HepG2 (cell line): Measurements from ENCODE around the gene MAP1LC3A. TPM values are rescaled to one million over a fixed set of nuclear protein-coding genes. Genes with fewer than 3 reads are reported as not detected.
A peak's percentile ranks its signal among the peaks of the same experiment; 100 is the strongest.

ENCODE experiments used
- ATAC-seq: fragments of 200-7000 bp; cut with Tn5 transposase; 3 replicates; pipeline ENCODE4 v1.9.1; 2020; ENCODE audit warnings: mild to moderate bottlenecking, moderate library complexity
- BruUV-seq: library from RNA; stranded (reverse); fragments of 400-500 nt; replicated peaks from 2 replicates; lab custom pipeline; 2021; lab: Mats Ljungman, UMichigan
- CTCF ChIA-PET: fragments of 300-600 bp; formaldehyde crosslinking; extraction: SDS; loops from one replicate; lab custom pipeline; 2021; ENCODE audit warnings: low total read pairs, inconsistent platforms, low intra/inter-chr PET ratio; lab: Yijun Ruan, JAX
- POLR2A ChIA-PET: fragments of 350-600 bp; sonication (Branson Sonifier 250); formaldehyde crosslinking; loops from one replicate; lab custom pipeline; 2020; ENCODE audit warnings: antibody characterized with exemption, inconsistent platforms; lab: Yijun Ruan, JAX
- DNase-seq: peaks from one replicate; pipeline ENCODE4 v3.0.0-alpha.2; 2015; ENCODE audit warnings: low spot score
- FAIRE-seq: peaks from 3 replicates; lab custom pipeline; 2011; peaks lifted over from hg19 to GRCh38; lab: Jason Lieb, UNC
- H2AFZ ChIP-seq: one replicate; pipeline ENCODE4 v1.6.1; 2011; ENCODE audit warnings: low read length, inconsistent platforms
- H3K27ac ChIP-seq: fragments of 300-600 bp; 3 replicates; pipeline ENCODE4 v1.8.0; 2011; ENCODE audit warnings: mixed run types, mild to moderate bottlenecking, mixed read lengths, low read length, inconsistent platforms; ENCODE audit not compliant: insufficient read depth; ENCODE audit errors: extremely low read length
- H3K27me3 ChIP-seq, 2 experiments: fragments of 200-600 bp in 1 of 2; 2 replicates in 1 of 2; 3 replicates in 1 of 2; pipeline versions ENCODE4 v1.6.0 to v1.8.0; 2011; ENCODE audit warnings: low read length in 2 of 2, mild to moderate bottlenecking in 2 of 2, moderate library complexity in 2 of 2, inconsistent platforms in 1 of 2; ENCODE audit not compliant: insufficient read depth in 2 of 2, control insufficient read depth in 1 of 2
- H3K36me3 ChIP-seq, 2 experiments: fragments of 200-600 bp in 1 of 2; replicated peaks in 1 of 2; 2 replicates in 1 of 2; 3 replicates in 1 of 2; pipeline versions ENCODE4 v1.5.1 to v1.8.0; 2011; ENCODE audit warnings: low read length in 2 of 2, inconsistent platforms in 1 of 2; ENCODE audit not compliant: insufficient read depth in 2 of 2, control insufficient read depth in 1 of 2
- H3K4me1 ChIP-seq: 2 replicates; pipeline ENCODE4 v1.5.1; 2012; ENCODE audit warnings: low read length, inconsistent platforms; ENCODE audit not compliant: insufficient read depth
- H3K4me2 ChIP-seq: 2 replicates; pipeline ENCODE4 v1.6.0; 2011; ENCODE audit warnings: low read depth, low read length, inconsistent platforms
- H3K4me3 ChIP-seq, 3 experiments: fragments of 200-600 bp in 1 of 3; sonication (generic), shearing (Covaris generic) in 1 of 3; replicated peaks in 1 of 3; 2 replicates each; pipeline ENCODE4 v1.5.1; 2011 to 2016; ENCODE audit warnings: low read length in 3 of 3, inconsistent platforms in 2 of 3, low read depth in 2 of 3, mild to moderate bottlenecking in 2 of 3, control low read depth in 1 of 3, mixed read lengths in 1 of 3; ENCODE audit not compliant: insufficient read depth in 1 of 3
- H3K79me2 ChIP-seq: one replicate; pipeline ENCODE4 v1.6.1; 2011; ENCODE audit warnings: low read length, inconsistent platforms; ENCODE audit not compliant: insufficient read depth
- H3K9ac ChIP-seq: 2 replicates; pipeline ENCODE4 v1.6.0; 2011; ENCODE audit warnings: mild to moderate bottlenecking, low read depth, low read length, inconsistent platforms; ENCODE audit not compliant: insufficient read depth
- H3K9me3 ChIP-seq: 2 replicates; pipeline ENCODE4 v1.5.1; 2012; ENCODE audit warnings: mild to moderate bottlenecking, low read length
- H4K20me1 ChIP-seq: 2 replicates; pipeline ENCODE4 v1.6.0; 2011; ENCODE audit warnings: inconsistent platforms, mild to moderate bottlenecking, low read length, moderate library complexity; ENCODE audit not compliant: insufficient read depth
- SPEN ChIP-seq: sonication (generic); formaldehyde crosslinking; IDR thresholded peaks from 2 replicates; pipeline ENCODE4 v1.5.1; 2020; ENCODE audit warnings: low read depth, mild to moderate bottlenecking, missing genetic modification reagents
- ZBTB33 ChIP-seq: sonication (generic); formaldehyde crosslinking; IDR thresholded peaks from 2 replicates; pipeline ENCODE4 v1.4.0; 2020; ENCODE audit warnings: missing genetic modification reagents
- ZNF142 ChIP-seq: sonication (generic); formaldehyde crosslinking; IDR thresholded peaks from 2 replicates; pipeline ENCODE4 v1.4.0; 2020; ENCODE audit warnings: missing genetic modification reagents
- ZNF574 ChIP-seq: sonication (generic); formaldehyde crosslinking; IDR thresholded peaks from 2 replicates; pipeline ENCODE4 v1.4.0; 2020; ENCODE audit warnings: missing genetic modification reagents
- WGBS: methylation state at CpG from one replicate; pipeline ENCODE4 v1.1.6; 2017; ENCODE audit warnings: low lambda C conversion rate; 5-methylcytosine and 5-hydroxymethylcytosine counted together
- in situ Hi-C: cut with HindIII; loops from 2 replicates; pipeline ENCODE4 v1.10.0; 2017; ENCODE audit warnings: low pct_unique_long_range_greater_than_20kb; ENCODE audit not compliant: extremely low pct_ligation_motif_present
- intact Hi-C: fragments of 100-400 bp; cut with micrococcal nuclease; formaldehyde crosslinking; loops from one replicate; pipeline ENCODE4 v1.10.0; 2022; ENCODE audit not compliant: unreplicated experiment
- polyA plus RNA-seq, 8 experiments: library from polyadenylated mRNA; depleted of rRNA in 3 of 8; stranded (reverse) in 7 of 8; unstranded in 1 of 8; fragments of >200 nt; fragmentation: Illumina TruSeq in 4 of 8; extraction: Trizol in 4 of 8; gene quantifications; 2 replicates each; pipeline versions ENCODE4 v1.2.1 to v1.2.3, GENCODE V29; 2011 to 2016; ENCODE audit warnings: low read depth in 4 of 8, missing spikeins in 1 of 8, mixed read lengths in 1 of 8; ENCODE audit not compliant: insufficient read depth in 1 of 8
- total RNA-seq, 5 experiments: library from RNA; depleted of rRNA; stranded (reverse); fragments of >200 nt; fragmentation: Illumina TruSeq; extraction: Trizol; gene quantifications; 2 replicates each; pipeline ENCODE4 v1.2.3, GENCODE V29; 2016; ENCODE audit warnings: low read depth in 1 of 5

MAP1LC3A gene
- total and polyA plus RNA-seq, 2 of the 13 experiments (the other 11 are each of a cell fraction or from before 2014, with no cell fraction given) = not detected

GRCh38 chr20:34559311-34560140 is 1.0 kb downstream of the MAP1LC3A start:
- CTCF ChIA-PET = no interaction called here
- DNase-seq (no peak), ATAC-seq (peak; percentile 10), FAIRE-seq (no peak)
- Histone ChIP-seq H4K20me1 (no peaks in the 10 kb centered on the region), H3K4me1 (no peaks in the 10 kb centered on the region), H3K27ac (no peak overlapping the region), H3K79me2 (no peaks in the 10 kb centered on the region), H3K9me3 (no peaks in the 10 kb centered on the region), H3K27me3 (no peaks in the 10 kb centered on the region), H3K36me3 (peaks cover 15 to 21% of the 10 kb centered on the region in 2 experiments; a peak in 4 of 5 replicates), H3K4me3 (no peak overlapping the region), H2AFZ (no peak overlapping the region), H3K4me2 (no peak overlapping the region), H3K9ac (no peak overlapping the region)
- in situ Hi-C loops (no loop called here), intact Hi-C loops (no loop called here)
- no TSS peak for BruUV-seq
- POLR2A ChIA-PET = no interaction called here
- TF ChIP-seq ZNF142 (CRISPR knock-in tag) (no peak), SPEN (CRISPR knock-in tag) (no peak), ZBTB33 (CRISPR knock-in tag) (peak; percentile 79), ZNF574 (CRISPR knock-in tag) (no peak)
- 95% methylated on average over 42 of the region's 43 CpGs for WGBS
